SHP77 (cell line): ENCODE results near the gene PTAFR.

Experiments
- DNase-seq, 2 experiments: peaks; one replicate each; lab custom pipeline; 2025; lab: John Stamatoyannopoulos, UW

PTAFR gene

GRCh38 chr1:28176492-28177470, at the start of gene PTAFR:
PTAFR (minus strand) TSS chr1:28176690; CDS start chr1:28151021, 25,669 bp downstream.
- no peak for DNase-seq

- DNase-seq = no peak
These were observed 36.8 kb upstream of the PTAFR start for GRCh38 chr1:28213315-28213714.

GRCh38 chr1:28209700-28210099, 33.2 kb upstream of the PTAFR start:
- DNase-seq = no peak

GRCh38 chr1:28208818-28209441, 32.4 kb upstream of the PTAFR start:
- DNase-seq = peak; percentile 55 to 56

GRCh38 chr1:28205243-28205642, 28.8 kb upstream of the PTAFR start:
- DNase-seq = no peak

- no peak for DNase-seq
These were observed 23.9 kb upstream of the PTAFR start for GRCh38 chr1:28200234-28200873.

GRCh38 chr1:28199328-28200233, 23.1 kb upstream of the PTAFR start:
- no peak for DNase-seq

- DNase-seq = no peak
These were observed 21.4 kb upstream of the PTAFR start for GRCh38 chr1:28197682-28198415.

GRCh38 chr1:28196330-28196729, 19.8 kb upstream of the PTAFR start:
- DNase-seq = no peak

GRCh38 chr1:28195780-28196179, 19.3 kb upstream of the PTAFR start:
- DNase-seq = no peak

- no peak for DNase-seq
These were observed 18.0 kb upstream of the PTAFR start for GRCh38 chr1:28194326-28195035.

GRCh38 chr1:28193701-28194161, 17.2 kb upstream of the PTAFR start:
- no peak for DNase-seq

- DNase-seq = no peak
These were observed 14.6 kb upstream of the PTAFR start for GRCh38 chr1:28190996-28191645.

GRCh38 chr1:28190337-28190979, 14.0 kb upstream of the PTAFR start:
- DNase-seq = no peak

- no peak for DNase-seq
These were observed 8.6 kb upstream of the PTAFR start for GRCh38 chr1:28185071-28185470.

GRCh38 chr1:28180306-28181305, 4.1 kb upstream of the PTAFR start:
- no peak for DNase-seq

- no peak for DNase-seq
These were observed 2.4 kb upstream of the PTAFR start for GRCh38 chr1:28178690-28179485.
